Stimulated activated CD4-positive, alpha-beta T cell treated with anti-CD3 and anti-CD28 coated beads, Interleukin-12 subunit alpha, Interleukin-12 subunit beta, amount 100 ng/mL, for 48 hours (primary cell): ENCODE results near the gene SRGAP2B.
"Not testable (repeated sequence)": the region's sequence is repeated elsewhere in the genome, so short reads cannot be mapped to it uniquely, and the experiment has no call there.

ENCODE experiments used
- DNase-seq, 3 donors: peaks; one replicate each; pipeline ENCODE4 v3.0.0-alpha.2; 2020; ENCODE audit warnings: low read depth in 2 of 3, low spot score in 1 of 3

Gene SRGAP2B

GRCh38 chr1:144948390-144948789, 146.7 kb downstream of the SRGAP2B start:
- DNase-seq, result not testable (repeated sequence)

- DNase-seq, result not testable (repeated sequence)
Observed at GRCh38 chr1:144947495-144947894, 147.6 kb downstream of the SRGAP2B start.

- DNase-seq, result not testable (repeated sequence)
Observed at GRCh38 chr1:144946525-144947480, 148.3 kb downstream of the SRGAP2B start.

- DNase-seq, result not testable (repeated sequence)
Observed at GRCh38 chr1:144941710-144942109, 153.4 kb downstream of the SRGAP2B start.

- DNase-seq, result not testable (repeated sequence)
Observed at GRCh38 chr1:144940054-144940453, 155.1 kb downstream of the SRGAP2B start.

- not testable (repeated sequence) for DNase-seq
Observed at GRCh38 chr1:144938627-144939026, 156.5 kb downstream of the SRGAP2B start.

GRCh38 chr1:144936186-144936732, 158.9 kb downstream of the SRGAP2B start:
- DNase-seq, result not testable (repeated sequence)

- DNase-seq, result not testable (repeated sequence)
Observed at GRCh38 chr1:144935310-144935709, 159.8 kb downstream of the SRGAP2B start.

GRCh38 chr1:144933014-144933413, 162.1 kb downstream of the SRGAP2B start:
- DNase-seq, result not testable (repeated sequence)

GRCh38 chr1:144932153-144932552, 163.0 kb downstream of the SRGAP2B start:
- DNase-seq, result not testable (repeated sequence)

- not testable (repeated sequence) for DNase-seq
Observed at GRCh38 chr1:144931553-144931952, 163.6 kb downstream of the SRGAP2B start.

- not testable (repeated sequence) for DNase-seq
Observed at GRCh38 chr1:144930085-144930777, 164.9 kb downstream of the SRGAP2B start.

- DNase-seq, result not testable (repeated sequence)
Observed at GRCh38 chr1:144927292-144927691, 167.8 kb downstream of the SRGAP2B start.

- not testable (repeated sequence) for DNase-seq
Observed at GRCh38 chr1:144923640-144924039, 171.5 kb downstream of the SRGAP2B start.

GRCh38 chr1:144922785-144923184, 172.3 kb downstream of the SRGAP2B start:
- DNase-seq, result not testable (repeated sequence)

GRCh38 chr1:144919106-144919505, 176.0 kb downstream of the SRGAP2B start:
- DNase-seq, result not testable (repeated sequence)

GRCh38 chr1:144918027-144918603, 177.0 kb downstream of the SRGAP2B start:
- DNase-seq, result not testable (repeated sequence)

- DNase-seq, result not testable (repeated sequence)
Observed at GRCh38 chr1:144917154-144918026, 177.7 kb downstream of the SRGAP2B start.

- DNase-seq, result not testable (repeated sequence)
Observed at GRCh38 chr1:144913977-144914734, 181.0 kb downstream of the SRGAP2B start.
